ENCODE results near the gene PITPNM3. TPM values are rescaled to one million over a fixed set of nuclear protein-coding genes. Genes with fewer than 3 reads are reported as not detected.

Gene PITPNM3
- total RNA-seq, 2 experiments from 2014 or later, result 0.87 to 0.92 TPM

DNA sequence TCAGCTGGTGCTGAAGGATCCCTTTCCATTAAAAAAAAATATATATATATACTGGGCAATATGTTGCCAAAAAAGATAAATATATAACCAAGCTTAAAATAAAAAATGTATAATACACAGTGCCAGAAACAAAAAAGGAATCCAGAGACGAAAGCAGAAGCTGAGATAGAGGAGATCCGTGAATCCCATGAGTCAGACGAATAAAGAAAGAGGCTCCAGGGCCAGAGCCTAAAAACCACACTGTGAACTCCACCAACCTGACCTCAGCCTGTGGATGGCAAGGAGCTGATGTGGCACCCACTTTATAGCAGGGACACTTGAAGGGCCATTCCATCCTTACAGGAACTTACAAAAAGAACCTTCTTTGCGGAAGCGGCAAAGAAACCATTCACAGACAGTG is 34.8 kb downstream of the PITPNM3 start:
- Mint-ChIP-seq H3K36me3 (ENCODE audit: low read depth) (no peaks in the 10 kb centered on the region), H3K27me3 (no peaks in the 10 kb centered on the region), H3K4me3 (no peak overlapping the region), H3K9me3 (no peaks in the 10 kb centered on the region), H3K27ac (no peak overlapping the region), H3K4me1 (ENCODE audit: low read depth) (no peaks in the 10 kb centered on the region)
- no peak for DNase-seq
- no peak for ATAC-seq
- ChIA-PET CTCF (no interaction called here), POLR2A (no interaction called here)
- TF ChIP-seq, protein P1, sequence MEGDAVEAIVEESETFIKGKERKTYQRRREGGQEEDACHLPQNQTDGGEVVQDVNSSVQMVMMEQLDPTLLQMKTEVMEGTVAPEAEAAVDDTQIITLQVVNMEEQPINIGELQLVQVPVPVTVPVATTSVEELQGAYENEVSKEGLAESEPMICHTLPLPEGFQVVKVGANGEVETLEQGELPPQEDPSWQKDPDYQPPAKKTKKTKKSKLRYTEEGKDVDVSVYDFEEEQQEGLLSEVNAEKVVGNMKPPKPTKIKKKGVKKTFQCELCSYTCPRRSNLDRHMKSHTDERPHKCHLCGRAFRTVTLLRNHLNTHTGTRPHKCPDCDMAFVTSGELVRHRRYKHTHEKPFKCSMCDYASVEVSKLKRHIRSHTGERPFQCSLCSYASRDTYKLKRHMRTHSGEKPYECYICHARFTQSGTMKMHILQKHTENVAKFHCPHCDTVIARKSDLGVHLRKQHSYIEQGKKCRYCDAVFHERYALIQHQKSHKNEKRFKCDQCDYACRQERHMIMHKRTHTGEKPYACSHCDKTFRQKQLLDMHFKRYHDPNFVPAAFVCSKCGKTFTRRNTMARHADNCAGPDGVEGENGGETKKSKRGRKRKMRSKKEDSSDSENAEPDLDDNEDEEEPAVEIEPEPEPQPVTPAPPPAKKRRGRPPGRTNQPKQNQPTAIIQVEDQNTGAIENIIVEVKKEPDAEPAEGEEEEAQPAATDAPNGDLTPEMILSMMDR (IDR thresholded peaks at IDR 0.05), result no peak
- intact Hi-C loops (cut with micrococcal nuclease), result no loop called here

DNA sequence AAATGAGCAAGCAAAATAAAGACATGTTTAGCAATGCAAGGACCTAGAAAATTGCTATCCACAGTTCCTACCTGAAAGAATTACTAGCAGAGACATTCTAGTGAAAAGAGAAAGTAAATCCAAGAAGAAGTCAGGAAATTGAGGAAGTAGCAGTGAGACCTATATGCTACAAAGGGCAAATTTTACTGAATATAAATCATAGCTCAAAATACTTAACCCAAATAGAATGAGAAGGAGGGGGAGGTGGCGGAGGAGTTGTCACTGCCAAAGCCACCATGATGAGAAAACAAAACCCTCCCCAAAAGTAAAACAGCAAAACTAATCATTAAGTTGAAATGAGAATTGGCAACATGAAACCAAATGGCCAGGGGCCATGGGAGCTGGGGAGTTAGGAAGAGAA is 39.3 kb downstream of the PITPNM3 start:
- H3K27ac Mint-ChIP-seq, result no peak overlapping the region
- peaks cover 2% of the 10 kb centered on the region for H3K27me3 Mint-ChIP-seq
- DNase-seq, result no peak
- H3K4me3 Mint-ChIP-seq, result no peak overlapping the region
- no peak for ATAC-seq
- ChIA-PET CTCF (no interaction called here), POLR2A (interaction anchor here (1.2 kb wide), 1 partner anchor 9 kb away, joined by 3 read pairs; no protein-coding TSS in a partner anchor)
- H3K36me3 Mint-ChIP-seq (ENCODE audit: low read depth), result peaks cover 2% of the 10 kb centered on the region
- TF ChIP-seq, protein P1 (IDR thresholded peaks at IDR 0.05), result no peak
- H3K9me3 Mint-ChIP-seq, result no peaks in the 10 kb centered on the region
- intact Hi-C loops (cut with micrococcal nuclease), result no loop called here
- no peaks in the 10 kb centered on the region for H3K4me1 Mint-ChIP-seq (ENCODE audit: low read depth)

DNA sequence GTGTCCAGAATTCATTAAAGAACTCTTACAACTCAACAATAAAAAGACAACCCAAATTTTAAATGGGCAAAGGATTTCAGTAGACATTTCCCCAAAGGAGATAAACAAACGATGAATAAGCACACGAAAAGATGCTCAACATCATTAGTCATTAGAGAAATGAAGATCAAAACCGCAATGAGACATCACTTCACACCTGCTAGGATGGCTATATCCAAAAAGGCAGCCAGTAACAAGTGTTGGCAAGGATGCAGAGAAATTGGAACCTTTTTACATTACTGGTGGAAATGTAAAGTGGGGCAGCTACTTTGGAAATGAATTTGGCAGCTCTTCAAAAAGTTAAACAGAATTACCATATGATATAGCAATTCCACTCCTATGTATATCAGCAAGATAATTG is 42.0 kb downstream of the PITPNM3 start:
- Mint-ChIP-seq H3K4me1 (ENCODE audit: low read depth) (no peaks in the 10 kb centered on the region), H3K36me3 (ENCODE audit: low read depth) (peaks cover 2% of the 10 kb centered on the region)
- CTCF ChIA-PET, result no interaction called here

DNA sequence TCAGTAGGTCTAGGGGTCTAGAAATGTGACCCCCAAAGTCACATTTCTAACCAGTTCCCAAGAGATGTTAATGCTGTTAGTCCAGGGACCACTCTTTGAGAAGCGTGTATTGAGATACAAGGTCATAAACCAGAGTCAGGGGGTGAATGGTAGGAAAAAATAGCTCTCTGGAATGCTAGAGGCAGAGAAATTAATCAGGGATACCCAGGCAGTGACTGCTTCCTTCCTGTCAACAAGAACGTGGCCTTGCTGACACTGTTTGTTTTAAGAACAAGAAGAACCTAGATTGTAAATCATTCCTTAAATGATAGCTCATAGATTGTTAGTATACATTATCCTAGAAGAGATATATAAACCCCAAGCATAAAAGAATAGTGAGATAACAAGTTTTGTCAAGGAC is 43.8 kb downstream of the PITPNM3 start:
- ChIA-PET CTCF (no interaction called here), POLR2A (no interaction called here)
- peaks cover 2% of the 10 kb centered on the region for H3K27me3 Mint-ChIP-seq
- no peak overlapping the region for H3K27ac Mint-ChIP-seq
- no peaks in the 10 kb centered on the region for H3K9me3 Mint-ChIP-seq
- H3K4me3 Mint-ChIP-seq, result no peak overlapping the region
- TF ChIP-seq, protein P1 (IDR thresholded peaks at IDR 0.05), result no peak
- intact Hi-C loops (cut with micrococcal nuclease), result no loop called here
- DNase-seq, result no peak
- no peak for ATAC-seq
- no peaks in the 10 kb centered on the region for H3K4me1 Mint-ChIP-seq (ENCODE audit: low read depth)
- H3K36me3 Mint-ChIP-seq (ENCODE audit: low read depth), result peaks cover 2% of the 10 kb centered on the region

More for the DNA sequence above, 42.0 kb downstream of the PITPNM3 start:
- Mint-ChIP-seq H3K9me3 (no peaks in the 10 kb centered on the region), H3K4me3 (no peak overlapping the region), H3K27ac (no peak overlapping the region), H3K27me3 (peaks cover 2% of the 10 kb centered on the region)
- intact Hi-C loops (cut with micrococcal nuclease), result no loop called here
- POLR2A ChIA-PET, result no interaction called here
- ATAC-seq, result no peak
- DNase-seq, result no peak
- TF ChIP-seq, protein P1 (IDR thresholded peaks at IDR 0.05), result no peak

DNA sequence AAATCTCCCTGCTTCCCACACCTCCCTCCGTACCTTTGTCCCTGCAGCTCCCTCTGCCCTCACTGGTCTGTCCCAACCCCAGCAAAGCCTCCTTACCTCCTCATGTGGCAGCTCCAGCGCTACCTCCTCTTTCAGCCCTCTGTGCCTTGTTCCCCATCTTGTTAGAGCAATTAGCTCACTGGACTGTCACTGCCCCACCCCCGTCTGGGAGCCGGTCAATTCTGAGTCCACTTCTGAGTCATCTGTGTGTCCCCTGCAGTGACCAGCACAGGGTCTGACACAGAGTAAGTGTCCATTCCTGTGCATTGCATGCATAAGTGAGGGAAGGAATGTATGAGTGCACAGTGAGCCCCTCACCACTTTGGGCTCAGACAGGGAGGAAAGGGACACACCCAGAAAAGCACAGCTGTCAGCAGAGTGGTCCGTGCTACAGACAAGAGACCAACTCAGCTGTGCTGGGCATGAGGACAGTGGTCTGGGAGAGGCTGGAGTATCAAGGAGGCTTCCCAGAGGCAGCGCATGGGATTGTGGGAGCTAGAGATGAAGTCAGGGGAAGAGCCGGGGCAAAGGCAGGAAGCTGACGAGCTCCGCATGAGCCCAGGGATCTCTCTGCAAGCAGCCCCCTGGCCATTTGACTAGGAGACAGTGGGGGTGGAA is 45.9 kb downstream of the PITPNM3 start:
- H3K4me3 Mint-ChIP-seq, result no peak overlapping the region
- no peaks in the 10 kb centered on the region for H3K9me3 Mint-ChIP-seq
- intact Hi-C loops (cut with micrococcal nuclease), result no loop called here
- ChIA-PET POLR2A (no interaction called here), CTCF (no interaction called here)
- peaks cover 2% of the 10 kb centered on the region for H3K27me3 Mint-ChIP-seq
- no peaks in the 10 kb centered on the region for H3K4me1 Mint-ChIP-seq (ENCODE audit: low read depth)
- H3K36me3 Mint-ChIP-seq (ENCODE audit: low read depth), result no peaks in the 10 kb centered on the region
- TF ChIP-seq, protein P1 (IDR thresholded peaks at IDR 0.05), result no peak
- H3K27ac Mint-ChIP-seq, result no peak overlapping the region
- DNase-seq (no peak), ATAC-seq (no peak)
